ENCODE data around the gene DPY30.

The DPY30 gene

GRCh38 chr2:31978436-31978835, 61.2 kb downstream of the DPY30 start:
- no peak overlapping the region for H3K4me2 ChIP-seq (ENCODE audit: low read depth, low read length, poor library complexity, severe bottlenecking)
- H3K36me3 ChIP-seq (ENCODE audit: low read length), result no peaks in the 10 kb centered on the region; the same call in 1 of the 2 replicates
- no peak overlapping the region for H3K4me3 ChIP-seq (ENCODE audit: insufficient read depth, low read length, poor library complexity, severe bottlenecking)
- TF ChIP-seq CTCF (IDR thresholded peaks at IDR 0.05; ENCODE audit: insufficient read depth, low read length, poor library complexity, severe bottlenecking) (no peak), EZH2phosphoT487 (conservative IDR thresholded peaks at IDR 0.05; ENCODE audit: low read length) (no peak)
- H2AFZ ChIP-seq (ENCODE audit: low read depth, low read length, severe bottlenecking), result no peak overlapping the region
- H3K27me3 ChIP-seq (ENCODE audit: low read length), result no peaks in the 10 kb centered on the region
- no peaks in the 10 kb centered on the region for H3K9me2 ChIP-seq (replicated peaks; ENCODE audit: insufficient read depth, low read length)
- H4K20me1 ChIP-seq (ENCODE audit: low read depth, low read length), result peaks cover 9% of the 10 kb centered on the region
- H3F3A ChIP-seq (ENCODE audit: insufficient read depth), result peaks cover 13% of the 10 kb centered on the region; the same call in 1 of the 2 replicates
- H3K27ac ChIP-seq (ENCODE audit: low read depth, low read length), result no peak overlapping the region
- peaks cover 99% of the 10 kb centered on the region for H3K79me2 ChIP-seq (ENCODE audit: insufficient read depth, low read length)
- no peaks in the 10 kb centered on the region for H3K9me3 ChIP-seq (ENCODE audit: insufficient read depth, low read length)
- H3K9ac ChIP-seq (ENCODE audit: low read length), result no peak overlapping the region

Data from SU-DHL-6 (cell line).